ENCODE data around the gene TMEM243.
A peak's percentile ranks its signal among the peaks of the same experiment; 100 is the strongest.

TMEM243 gene

GRCh38 chr7:87148332-87148955 lies 71.1 kb downstream of the TMEM243 start:
- no peak overlapping the region for H3K9ac ChIP-seq (ENCODE audit: low read length)
- H3F3A ChIP-seq (ENCODE audit: insufficient read depth), result peaks cover 2% of the 10 kb centered on the region; the same call in 1 of the 2 replicates
- H3K27ac ChIP-seq (ENCODE audit: low read depth, low read length), result no peak overlapping the region
- H3K79me2 ChIP-seq (ENCODE audit: insufficient read depth, low read length), result peaks cover 12% of the 10 kb centered on the region
- H3K4me3 ChIP-seq (ENCODE audit: insufficient read depth, low read length, poor library complexity, severe bottlenecking), result no peak overlapping the region
- H3K27me3 ChIP-seq (ENCODE audit: low read length), result no peaks in the 10 kb centered on the region
- TF ChIP-seq EZH2phosphoT487 (conservative IDR thresholded peaks at IDR 0.05; ENCODE audit: low read length), result no peak
- peak; percentile 71 for TF ChIP-seq CTCF (IDR thresholded peaks at IDR 0.05; ENCODE audit: insufficient read depth, low read length, poor library complexity, severe bottlenecking)
- H3K4me2 ChIP-seq (ENCODE audit: low read depth, low read length, poor library complexity, severe bottlenecking), result no peak overlapping the region
- H3K9me2 ChIP-seq (replicated peaks; ENCODE audit: insufficient read depth, low read length), result no peaks in the 10 kb centered on the region
- no peak overlapping the region for H2AFZ ChIP-seq (ENCODE audit: low read depth, low read length, severe bottlenecking)
- H3K36me3 ChIP-seq (ENCODE audit: low read length), result no peaks in the 10 kb centered on the region
- H3K9me3 ChIP-seq (ENCODE audit: insufficient read depth, low read length), result no peaks in the 10 kb centered on the region
- H4K20me1 ChIP-seq (ENCODE audit: low read depth, low read length), result peaks cover under 1% of the 10 kb centered on the region; the same call in 1 of the 2 replicates

DNA sequence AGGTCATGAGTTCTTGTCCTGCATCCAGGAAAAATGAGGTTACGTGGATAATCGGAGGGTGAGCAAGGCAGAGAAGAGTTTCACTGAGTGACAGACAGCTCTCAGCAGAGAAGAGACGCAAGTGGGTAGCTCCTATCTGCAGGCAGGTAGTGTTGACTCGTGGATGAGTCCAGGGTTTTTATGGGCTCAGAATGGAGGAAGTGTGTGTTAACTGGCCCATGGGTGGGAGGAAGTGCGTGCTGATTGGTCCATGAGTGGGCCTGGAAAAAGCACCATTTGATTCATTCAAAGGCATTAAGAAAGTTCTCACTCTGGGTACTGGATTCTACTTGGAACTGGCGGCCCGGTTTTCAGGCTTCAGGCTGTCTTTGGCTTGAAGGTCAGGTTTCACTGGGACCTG lies 72.0 kb downstream of the TMEM243 start:
- Histone ChIP-seq H2AFZ (ENCODE audit: low read depth, low read length, severe bottlenecking) (no peak overlapping the region), H3K9me3 (ENCODE audit: insufficient read depth, low read length) (no peaks in the 10 kb centered on the region), H4K20me1 (ENCODE audit: low read depth, low read length) (no peaks in the 10 kb centered on the region), H3F3A (ENCODE audit: insufficient read depth) (no peaks in the 10 kb centered on the region; the same call in 1 of the 2 replicates), H3K4me3 (ENCODE audit: insufficient read depth, low read length, poor library complexity, severe bottlenecking) (no peak overlapping the region), H3K9ac (ENCODE audit: low read length) (no peak overlapping the region), H3K9me2 (replicated peaks; ENCODE audit: insufficient read depth, low read length) (no peaks in the 10 kb centered on the region), H3K27ac (ENCODE audit: low read depth, low read length) (no peak overlapping the region), H3K27me3 (ENCODE audit: low read length) (no peaks in the 10 kb centered on the region), H3K36me3 (ENCODE audit: low read length) (no peaks in the 10 kb centered on the region), H3K4me2 (ENCODE audit: low read depth, low read length, poor library complexity, severe bottlenecking) (no peak overlapping the region), H3K79me2 (ENCODE audit: insufficient read depth, low read length) (peaks cover 2% of the 10 kb centered on the region)
- TF ChIP-seq EZH2phosphoT487 (conservative IDR thresholded peaks at IDR 0.05; ENCODE audit: low read length) (no peak), CTCF (IDR thresholded peaks at IDR 0.05; ENCODE audit: insufficient read depth, low read length, poor library complexity, severe bottlenecking) (no peak)

DNA sequence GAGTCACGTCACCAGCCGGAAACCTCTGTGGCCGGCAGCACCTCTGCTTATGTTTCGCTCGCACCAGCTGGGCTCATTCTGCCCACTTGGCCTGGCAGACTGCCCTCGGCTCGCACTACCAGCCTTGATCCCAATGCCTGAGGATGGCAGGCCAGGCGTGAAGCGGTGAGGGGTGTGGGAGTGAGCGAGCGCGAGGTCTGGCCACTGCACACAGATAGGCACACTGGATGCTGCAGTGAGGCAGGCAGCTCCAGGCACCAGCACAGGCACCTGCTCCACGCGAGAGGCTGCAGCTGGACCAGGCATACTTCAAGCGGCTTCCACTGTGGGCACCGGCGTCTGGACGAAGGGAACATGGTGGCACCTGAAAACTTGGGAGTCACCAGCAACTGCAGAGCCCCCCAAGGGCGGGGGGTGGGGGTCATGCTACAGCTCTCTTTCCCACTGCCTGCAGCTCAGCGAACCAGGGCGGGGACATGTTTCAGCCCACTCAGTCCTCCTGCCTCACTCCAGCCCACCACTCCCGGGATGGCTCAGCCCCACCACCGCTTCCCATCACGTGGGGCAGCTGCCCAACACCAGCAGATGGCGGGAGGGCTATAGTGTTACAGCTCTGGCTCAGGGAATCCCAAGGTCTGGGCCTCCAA lies 72.7 kb downstream of the TMEM243 start:
- no peak overlapping the region for H3K4me2 ChIP-seq (ENCODE audit: low read depth, low read length, poor library complexity, severe bottlenecking)
- H3K27me3 ChIP-seq (ENCODE audit: low read length), result no peaks in the 10 kb centered on the region
- no peak overlapping the region for H3K4me3 ChIP-seq (ENCODE audit: insufficient read depth, low read length, poor library complexity, severe bottlenecking)
- no peaks in the 10 kb centered on the region for H3K9me3 ChIP-seq (ENCODE audit: insufficient read depth, low read length)
- H3K9me2 ChIP-seq (replicated peaks; ENCODE audit: insufficient read depth, low read length), result no peaks in the 10 kb centered on the region
- H4K20me1 ChIP-seq (ENCODE audit: low read depth, low read length), result no peaks in the 10 kb centered on the region
- no peaks in the 10 kb centered on the region for H3K79me2 ChIP-seq (ENCODE audit: insufficient read depth, low read length)
- H3K27ac ChIP-seq (ENCODE audit: low read depth, low read length), result no peak overlapping the region
- no peak overlapping the region for H3K9ac ChIP-seq (ENCODE audit: low read length)
- H2AFZ ChIP-seq (ENCODE audit: low read depth, low read length, severe bottlenecking), result no peak overlapping the region
- H3K36me3 ChIP-seq (ENCODE audit: low read length), result no peaks in the 10 kb centered on the region
- TF ChIP-seq EZH2phosphoT487 (conservative IDR thresholded peaks at IDR 0.05; ENCODE audit: low read length) (no peak), CTCF (IDR thresholded peaks at IDR 0.05; ENCODE audit: insufficient read depth, low read length, poor library complexity, severe bottlenecking) (no peak)
- H3F3A ChIP-seq (ENCODE audit: insufficient read depth), result no peaks in the 10 kb centered on the region; the same call in 1 of the 2 replicates

All from SU-DHL-6 (cell line).